AML-193 (cell line): ENCODE measurements around the gene PNMA6F.
"Not testable (repeated sequence)": the region's sequence is repeated elsewhere in the genome, so short reads cannot be mapped to it uniquely, and the experiment has no call there.

ENCODE experiments used
- DNase-seq, 2 experiments: peaks; one replicate each; lab custom pipeline; 2025; lab: John Stamatoyannopoulos, UW

Gene PNMA6F

GRCh38 chrX:153302796-153303195, 18.8 kb downstream of the PNMA6F start:
- no peak for DNase-seq

GRCh38 chrX:153301746-153302145, 19.8 kb downstream of the PNMA6F start:
- no peak for DNase-seq

GRCh38 chrX:153299855-153300254, 21.7 kb downstream of the PNMA6F start:
- DNase-seq = no peak

GRCh38 chrX:153297376-153297775, 24.2 kb downstream of the PNMA6F start:
- DNase-seq = no peak

- not testable (repeated sequence) for DNase-seq
Observed at GRCh38 chrX:153293485-153294071, 28.0 kb downstream of the PNMA6F start.

GRCh38 chrX:153288807-153289206, 32.8 kb downstream of the PNMA6F start:
- not testable (repeated sequence) for DNase-seq

- not testable (repeated sequence) for DNase-seq
Observed at GRCh38 chrX:153285678-153286077, 35.9 kb downstream of the PNMA6F start.

GRCh38 chrX:153283982-153284381, 37.6 kb downstream of the PNMA6F start:
- not testable (repeated sequence) for DNase-seq

- not testable (repeated sequence) for DNase-seq
Observed at GRCh38 chrX:153281784-153282183, 39.8 kb downstream of the PNMA6F start.

- not testable (repeated sequence) for DNase-seq
Observed at GRCh38 chrX:153279304-153279703, 42.3 kb downstream of the PNMA6F start.

GRCh38 chrX:153276049-153276448, 45.5 kb downstream of the PNMA6F start:
- DNase-seq = not testable (repeated sequence)

- not testable (repeated sequence) for DNase-seq
Observed at GRCh38 chrX:153275418-153275817, 46.1 kb downstream of the PNMA6F start.

- not testable (repeated sequence) for DNase-seq
Observed at GRCh38 chrX:153272584-153272983, 49.0 kb downstream of the PNMA6F start.

GRCh38 chrX:153272070-153272469, 49.5 kb downstream of the PNMA6F start:
- not testable (repeated sequence) for DNase-seq
